Left cardiac atrium (tissue), 4 donors: Measurements from ENCODE around the gene CADM1. TPM values are rescaled to one million over a fixed set of nuclear protein-coding genes. Genes with fewer than 3 reads are reported as not detected.

Experiments used
- ATAC-seq, 2 donors: fragments of 200-7000 bp; cut with Tn5 transposase; one replicate each; pipeline ENCODE4 v1.9.1; 2020; ENCODE audit warnings: mild to moderate bottlenecking in 2 of 2, moderate library complexity in 2 of 2
- DNase-seq: peaks from one replicate; pipeline ENCODE4 v3.0.0-alpha.2; 2020
- intact Hi-C, 2 donors: fragments of 100-400 bp; cut with DNase I; formaldehyde crosslinking; loops; one replicate each; pipeline versions ENCODE4 v1.14.1 to v1.15.1; 2022 to 2023
- total RNA-seq, 2 donors: library from RNA; stranded (reverse); fragmentation: NEBNext Ultra II Directional; extraction: Animal tissue kit (Norgen Biotek cat#: 25700); gene quantifications; one replicate each; pipeline ENCODE4 v1.2.1, GENCODE V29; 2021
- donor health status: DM: no; HTN: yes; CAD: no.
- donor health status: DM: no; HTN: yes; CAD: no; lungs with severe emphysema.
- donor health status: DM: yes; HTN: yes; CAD: no.
- donor health status: Dilated cardiomyopathy.

Gene CADM1
- total RNA-seq, 2 donors from 2014 or later, result 25.0 to 34.3 TPM

DNA sequence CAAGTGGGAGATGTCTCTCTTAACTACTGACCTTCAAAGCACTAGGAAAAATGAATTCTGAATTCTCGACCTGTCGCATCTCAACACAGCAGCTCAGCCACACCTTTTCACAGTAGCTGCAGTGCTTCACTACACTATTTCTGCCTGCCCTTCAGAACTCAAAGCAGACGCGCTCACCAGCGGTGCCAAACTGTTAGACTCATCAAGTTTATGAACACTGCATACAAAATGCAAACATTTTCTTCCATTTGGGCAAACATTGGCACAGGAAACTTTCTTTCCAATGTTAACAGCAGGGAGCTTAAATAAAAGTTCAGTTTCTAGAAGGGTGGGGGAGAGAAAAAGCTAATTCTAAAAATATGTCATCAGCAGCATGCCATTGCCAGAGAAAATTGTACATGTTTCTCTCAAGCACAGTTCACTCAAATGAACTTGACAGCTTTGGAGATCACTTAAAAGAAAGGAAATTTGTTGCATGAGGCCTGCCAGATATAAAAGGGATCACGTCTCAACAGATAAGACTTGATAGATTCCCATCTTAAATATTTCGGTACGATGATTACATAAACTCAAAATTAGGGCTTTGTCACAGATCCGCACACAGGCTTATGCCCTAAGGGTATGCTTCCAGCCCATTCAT, 82.7 kb downstream of the CADM1 start:
- DNase-seq (no peak), ATAC-seq (peak; percentile 52 to 76)
- intact Hi-C loops, result no loop called here

GRCh38 chr11:115420505-115420904, 83.7 kb downstream of the CADM1 start:
- intact Hi-C loops, result no loop called here
- no peak for DNase-seq
- ATAC-seq, result no peak

- ATAC-seq (no peak), DNase-seq (no peak)
- intact Hi-C loops, result no loop called here
Measured at GRCh38 chr11:115418626-115419025, 85.6 kb downstream of the CADM1 start.

DNA sequence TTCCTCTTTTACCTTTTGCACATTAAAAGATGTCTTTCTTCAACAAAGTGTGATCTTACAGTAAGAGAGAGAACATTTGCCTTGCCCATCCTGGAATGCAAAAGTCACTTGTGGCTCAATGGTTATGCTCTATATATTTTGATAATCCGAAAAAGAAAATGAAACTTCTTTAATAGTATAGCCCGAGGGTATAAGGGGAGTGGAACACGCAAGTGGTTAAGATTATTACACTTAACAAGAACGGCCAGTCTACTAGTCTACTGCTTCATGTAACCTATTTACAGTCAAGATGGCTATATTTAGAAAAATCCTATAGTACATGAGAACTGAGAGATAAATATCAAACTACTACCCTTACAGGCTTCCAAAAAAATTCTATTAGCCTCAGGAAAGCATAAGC, 86.1 kb downstream of the CADM1 start:
- ATAC-seq (no peak), DNase-seq (no peak)
- intact Hi-C loops, result no loop called here

DNA sequence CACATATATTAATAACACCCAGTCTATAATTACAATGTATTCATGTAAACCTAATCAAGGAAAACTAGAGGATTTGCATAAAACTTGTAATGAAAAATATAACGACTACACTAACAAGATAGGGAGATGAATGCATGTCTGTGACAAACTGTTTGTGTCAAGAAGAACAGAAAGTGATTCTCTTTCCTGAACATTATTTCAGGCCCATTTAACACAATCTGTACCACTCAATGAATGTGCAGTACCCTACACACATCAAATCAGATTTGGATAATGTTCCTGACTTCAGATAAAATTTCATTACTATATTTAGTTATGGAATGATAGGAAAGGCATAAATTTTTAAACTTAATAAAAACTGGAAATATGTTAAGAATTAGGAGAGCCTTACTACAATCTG, 93.1 kb downstream of the CADM1 start:
- DNase-seq (no peak), ATAC-seq (no peak)
- intact Hi-C loops, result no loop called here

DNA sequence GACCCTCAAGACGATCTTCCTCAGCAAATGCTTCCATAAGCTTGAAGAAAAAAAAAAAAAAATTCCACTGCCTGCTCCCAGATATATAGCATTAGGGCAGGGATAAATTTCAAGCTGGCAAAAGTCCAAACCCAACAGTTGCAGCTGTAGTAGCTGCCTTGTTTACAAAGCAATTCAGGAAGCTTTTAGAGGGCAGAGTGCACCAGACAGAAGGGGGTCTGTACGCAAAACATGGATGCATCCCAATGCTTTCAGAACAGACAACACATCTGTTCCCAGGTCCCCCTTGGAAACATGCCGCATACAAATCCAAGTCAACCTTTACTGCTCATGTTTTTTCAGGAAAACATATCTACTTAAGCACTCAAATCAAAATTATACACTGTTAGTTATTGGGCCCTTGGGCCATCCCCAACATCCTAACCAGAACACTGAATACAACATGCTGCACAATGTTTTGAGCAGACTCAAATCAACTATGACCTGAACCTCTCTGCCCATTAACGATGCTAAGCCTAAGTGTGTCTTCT, 94.5 kb downstream of the CADM1 start:
- no peak for ATAC-seq

GRCh38 chr11:115409116-115409670, 95.0 kb downstream of the CADM1 start:
- no peak for ATAC-seq
- no peak for DNase-seq
- intact Hi-C loops, result no loop called here

More for the DNA sequence above, 94.5 kb downstream of the CADM1 start:
- no peak for DNase-seq
- intact Hi-C loops, result no loop called here

DNA sequence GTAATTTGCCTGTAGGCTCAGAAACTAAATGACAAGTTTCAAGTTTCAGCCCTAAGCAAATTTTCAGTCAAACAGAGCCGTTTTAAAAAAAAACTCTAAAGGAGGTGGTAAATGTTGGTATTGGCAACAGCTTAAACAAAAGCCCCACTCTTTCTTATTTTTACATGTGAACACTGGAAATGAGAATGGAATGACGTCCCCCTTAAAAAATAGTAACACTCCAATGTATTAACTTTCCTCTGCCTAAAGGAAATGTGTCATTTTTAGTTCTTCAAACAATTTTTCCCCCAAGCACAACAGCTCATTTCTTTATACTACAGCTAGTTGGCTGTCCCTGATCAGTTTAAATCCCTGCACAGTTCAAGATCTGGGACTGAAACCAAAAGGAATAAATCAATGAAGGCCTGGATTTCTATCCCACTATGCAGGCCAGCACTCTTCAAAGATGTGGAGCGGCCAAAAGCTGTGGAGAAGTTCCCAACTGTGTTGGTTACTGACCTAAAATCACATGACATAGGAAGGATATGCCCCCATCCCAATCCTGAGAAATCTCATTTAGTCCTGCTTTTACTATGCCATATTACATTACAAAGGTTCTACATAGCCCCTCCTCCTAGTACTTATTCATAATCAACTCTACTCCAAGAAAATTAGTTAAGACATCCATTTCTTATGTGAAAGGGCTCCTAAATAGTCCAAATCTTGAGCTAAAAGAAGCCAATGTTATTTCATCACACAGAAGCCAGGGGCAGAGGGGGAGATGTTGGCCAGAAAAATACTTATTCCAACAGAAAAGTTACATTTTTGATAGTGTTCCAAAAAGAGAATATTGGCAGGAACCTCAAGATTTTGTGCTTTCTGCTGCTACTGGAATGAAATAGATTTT, 95.9 kb downstream of the CADM1 start:
- intact Hi-C loops, result no loop called here

GRCh38 chr11:115407496-115407895, 96.7 kb downstream of the CADM1 start:
- no peak for DNase-seq
- no peak for ATAC-seq
- intact Hi-C loops, result no loop called here

More for the DNA sequence above, 95.9 kb downstream of the CADM1 start:
- ATAC-seq, result peak; percentile 57 to 84
- DNase-seq, result no peak

DNA sequence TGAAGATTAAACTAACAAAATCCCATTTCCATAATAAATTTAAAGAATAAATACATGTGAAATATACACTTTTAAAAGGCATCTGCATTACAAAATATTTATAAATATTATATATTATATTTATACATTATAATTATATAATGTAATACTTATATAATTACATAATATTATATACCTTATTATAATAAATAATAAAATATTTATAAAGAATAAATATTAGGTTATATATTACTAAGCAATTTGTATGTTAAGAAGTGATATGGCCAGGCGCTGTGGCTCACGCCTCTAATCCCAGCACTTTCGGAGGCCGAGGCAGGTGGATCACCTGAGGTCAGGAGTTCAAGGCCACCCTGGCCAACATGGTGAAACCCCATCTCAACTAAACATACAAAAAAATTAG, 97.8 kb downstream of the CADM1 start:
- intact Hi-C loops, result no loop called here
- DNase-seq (no peak), ATAC-seq (no peak)

- no peak for DNase-seq
- intact Hi-C loops, result no loop called here
- no peak for ATAC-seq
Measured at GRCh38 chr11:115398333-115399080, 105.7 kb downstream of the CADM1 start.

GRCh38 chr11:115396533-115396932, 107.7 kb downstream of the CADM1 start:
- no peak for ATAC-seq
- no peak for DNase-seq
- intact Hi-C loops, result no loop called here

DNA sequence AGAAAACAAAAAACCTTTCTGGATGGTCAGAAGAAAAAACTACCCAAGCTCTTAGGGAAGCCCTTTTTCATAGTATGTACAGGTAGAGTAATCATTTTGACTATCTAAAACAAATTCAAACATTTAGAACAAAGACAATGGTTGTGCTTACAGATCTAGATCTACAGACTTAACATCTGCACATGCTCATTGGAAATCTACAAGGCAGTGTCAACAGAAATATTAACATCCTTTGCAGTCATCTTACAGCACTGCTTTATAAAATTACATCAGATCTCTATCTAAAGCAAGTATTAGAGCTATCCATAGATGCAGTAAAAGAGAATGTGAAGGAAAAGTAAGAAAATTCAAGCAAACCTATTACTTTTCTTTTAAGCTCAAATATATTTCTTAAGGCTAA, 110.3 kb downstream of the CADM1 start:
- ATAC-seq (no peak), DNase-seq (no peak)
- intact Hi-C loops, result no loop called here

GRCh38 chr11:115391598-115391997, 112.6 kb downstream of the CADM1 start:
- ATAC-seq (no peak), DNase-seq (no peak)
- intact Hi-C loops, result no loop called here

- no peak for ATAC-seq
- no peak for DNase-seq
- intact Hi-C loops, result no loop called here
Measured at GRCh38 chr11:115391160-115391559, 113.1 kb downstream of the CADM1 start.

DNA sequence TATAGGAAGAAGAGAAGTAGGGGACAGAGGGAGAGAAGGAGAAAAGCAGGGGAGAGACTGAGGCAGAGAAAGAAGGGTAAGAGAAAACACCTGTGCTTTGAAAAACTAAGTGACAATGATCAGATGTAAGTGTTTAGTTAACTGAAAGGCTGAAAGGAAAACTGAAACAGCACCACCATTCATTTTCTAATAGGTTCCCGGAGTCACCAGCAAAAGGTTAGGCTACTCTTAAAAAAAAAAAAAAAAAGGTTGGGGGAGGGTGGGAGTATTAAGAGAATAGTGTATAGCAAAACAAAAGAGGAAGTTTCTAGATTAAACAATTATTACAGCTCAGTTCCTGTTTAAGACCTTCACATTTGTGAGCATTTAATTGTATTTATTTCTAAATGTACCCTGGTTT, 113.8 kb downstream of the CADM1 start:
- no peak for ATAC-seq
- no peak for DNase-seq
- intact Hi-C loops, result no loop called here

- intact Hi-C loops, result no loop called here
- ATAC-seq (no peak), DNase-seq (no peak)
Measured at GRCh38 chr11:115389790-115390189, 114.4 kb downstream of the CADM1 start.

DNA sequence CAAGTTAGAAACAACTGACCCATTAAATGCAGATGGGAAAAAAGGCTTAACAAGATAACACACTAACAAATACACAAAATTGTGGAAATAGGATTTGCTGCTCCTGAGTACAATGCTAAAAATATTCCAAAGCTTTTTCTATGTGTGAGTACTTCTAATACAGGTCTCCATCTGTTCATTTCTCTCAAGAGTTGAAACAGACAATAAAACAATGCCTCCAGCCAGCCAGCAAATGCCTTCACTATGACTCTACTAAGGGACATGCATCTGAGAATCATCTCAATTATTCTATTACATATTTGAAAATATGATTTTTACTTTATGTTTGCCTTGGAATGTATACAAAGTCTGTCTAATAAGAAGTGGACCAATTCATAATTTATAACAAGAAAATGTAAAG, 119.0 kb downstream of the CADM1 start:
- intact Hi-C loops, result no loop called here
- DNase-seq (no peak), ATAC-seq (no peak)

- intact Hi-C loops, result no loop called here
- DNase-seq, result no peak
- no peak for ATAC-seq
Measured at GRCh38 chr11:115384236-115384635, 120.0 kb downstream of the CADM1 start.

DNA sequence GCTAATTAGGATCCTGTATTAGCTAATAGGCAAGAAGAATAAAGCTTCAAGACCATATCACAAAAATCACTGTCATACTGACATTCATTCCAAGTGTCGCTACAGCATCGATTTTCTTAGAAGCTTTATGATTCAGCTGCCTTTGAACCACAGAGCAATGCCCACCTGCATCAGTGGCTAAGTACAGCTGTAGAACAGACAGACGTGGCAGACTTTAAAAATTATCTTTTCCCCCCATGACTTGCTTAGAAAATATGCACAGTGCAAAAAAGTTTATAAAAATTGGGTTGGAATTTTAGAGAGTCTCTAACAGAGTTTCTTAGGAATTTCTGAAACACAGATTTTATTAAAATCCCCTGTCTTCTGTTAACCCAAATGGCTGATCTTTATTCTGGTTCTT, 120.8 kb downstream of the CADM1 start:
- intact Hi-C loops, result no loop called here
- DNase-seq (no peak), ATAC-seq (no peak)
